Heart left ventricle (tissue), 16 donors: Measurements from ENCODE around the gene ABI1. TPM values are rescaled to one million over a fixed set of nuclear protein-coding genes. Genes with fewer than 3 reads are reported as not detected.

Experiments used
- ATAC-seq, 4 donors: fragments of 200-7000 bp; cut with Tn5 transposase; one replicate each; pipeline ENCODE4 v1.9.1; 2020 to 2022; ENCODE audit warnings: moderate library complexity in 4 of 4, mild to moderate bottlenecking in 3 of 4, moderate number of reproducible peaks in 1 of 4
- DNase-seq, 5 donors: peaks; one replicate each; pipeline ENCODE4 v3.0.0-alpha.2; 2020
- H3K27ac ChIP-seq, 12 donors: fragments of 200-600 bp; sonication (generic) in 4 of 12; one replicate each; pipeline versions ENCODE4 v1.5.0 to v1.8.0; 2016 to 2022; ENCODE audit warnings: mild to moderate bottlenecking in 2 of 12
- H3K27me3 ChIP-seq, 9 donors: fragments of 200-600 bp; sonication (generic) in 2 of 9; one replicate each; pipeline versions ENCODE4 v1.5.1 to v1.8.0; 2016 to 2022; ENCODE audit warnings: mild to moderate bottlenecking in 3 of 9
- H3K36me3 ChIP-seq, 9 donors: fragments of 200-600 bp; sonication (generic) in 2 of 9; one replicate each; pipeline versions ENCODE4 v1.5.0 to v1.8.0; 2018 to 2022; ENCODE audit warnings: mild to moderate bottlenecking in 2 of 9
- H3K4me1 ChIP-seq, 12 donors: fragments of 200-600 bp; sonication (generic) in 4 of 12; one replicate each; pipeline versions ENCODE4 v1.5.0 to v1.8.0; 2016 to 2022; ENCODE audit warnings: mild to moderate bottlenecking in 3 of 12
- H3K4me3 ChIP-seq, 12 donors: fragments of 200-600 bp; sonication (generic) in 4 of 12; one replicate each; pipeline versions ENCODE4 v1.5.0 to v1.8.0; 2017 to 2022; ENCODE audit warnings: mild to moderate bottlenecking in 9 of 12, moderate library complexity in 4 of 12
- H3K9me3 ChIP-seq, 12 donors: fragments of 200-600 bp; sonication (generic) in 4 of 12; one replicate each; pipeline versions ENCODE4 v1.5.0 to v1.8.0; 2016 to 2022; ENCODE audit warnings: mild to moderate bottlenecking in 1 of 12
- POLR2A ChIP-seq, 2 donors: fragments of 450-650 bp; IDR thresholded peaks; one replicate each; pipeline ENCODE4 v1.6.1; 2017; ENCODE audit warnings: antibody characterized with exemption in 2 of 2, mild to moderate bottlenecking in 2 of 2, moderate library complexity in 2 of 2
- WGBS, 4 donors: extraction: QIAGEN DNeasy Blood & Tissue Kit in 2 of 4; methylation state at CpG; one replicate each; pipeline versions ENCODE4 v1.1.5 to v1.1.7; 2013 to 2018; 5-methylcytosine and 5-hydroxymethylcytosine counted together
- intact Hi-C, 10 donors: fragments of 100-400 bp; cut with DNase I; formaldehyde crosslinking; loops; one replicate each; pipeline versions ENCODE4 v1.11.1 to v1.14.2; 2022
- polyA plus RNA-seq, 2 donors: library from polyadenylated mRNA; stranded (reverse); fragments of 200-250 nt; gene quantifications; one replicate each; pipeline ENCODE4 v1.2.3, GENCODE V29; 2013
- total RNA-seq, 9 donors: library from RNA; depleted of rRNA in 2 of 9; stranded (reverse); fragments of >200 nt in 2 of 9; fragmentation: NEBNext Ultra II Directional in 3 of 9; extraction: Animal tissue kit (Norgen Biotek cat#: 25700) in 3 of 9; gene quantifications; one replicate each; pipeline versions ENCODE4 v1.1.0 to v1.2.4, GENCODE V29; 2016 to 2023
- TF ChIP-seq, protein P1 (sequence below), 12 donors: fragments of 200-600 bp; sonication (generic) in 4 of 12; IDR thresholded peaks; one replicate each; pipeline versions ENCODE4 v1.5.0 to v1.8.0; 2018 to 2022; ENCODE audit warnings: antibody characterized with exemption in 12 of 12, mild to moderate bottlenecking in 5 of 12
- donor health status: ischemic (EF 13 %, LVEDD 7.1; RV severe dilation, severe dysfunction).
- donor health status: healthy with polysubstance abuse.
- donor health status: DM: no; HTN: yes; CAD: no.
- donor health status: DM: no; HTN: no; CAD: no.
- donor health status: ischemic (EF 25% LVEDD 6.9; RV normal size, moderate dysfunction).
- donor health status: ischemic (EF 25% LVEDD 5.7; RV mildly dilated, moderate dysfunction).
- donor health status: healthy.
- donor health status: DM: yes; HTN: yes; CAD: no.
- donor health status: ischemic (EF 35%, LVEDD 5.7; RV mildly dilated, moderate dysfunction).
- donor health status: nonischemic (EF 11% LVEDD 7.7; RV severe dilation, severe dysfunction).
- donor health status: DM: yes; HTN: yes; CAD: no.
- donor health status: PGD.
- donor health status: ischemic (EF 29% LVEDD 5.4; RV normal size, mild dysfunction).
- donor health status: nonischemic (EF 23%, LVEDD 6.1; RV moderate dilation, normal function).

The ABI1 gene
- total and polyA plus RNA-seq, 11 donors: 8.5 to 50.0 (median 25.6) TPM

DNA sequence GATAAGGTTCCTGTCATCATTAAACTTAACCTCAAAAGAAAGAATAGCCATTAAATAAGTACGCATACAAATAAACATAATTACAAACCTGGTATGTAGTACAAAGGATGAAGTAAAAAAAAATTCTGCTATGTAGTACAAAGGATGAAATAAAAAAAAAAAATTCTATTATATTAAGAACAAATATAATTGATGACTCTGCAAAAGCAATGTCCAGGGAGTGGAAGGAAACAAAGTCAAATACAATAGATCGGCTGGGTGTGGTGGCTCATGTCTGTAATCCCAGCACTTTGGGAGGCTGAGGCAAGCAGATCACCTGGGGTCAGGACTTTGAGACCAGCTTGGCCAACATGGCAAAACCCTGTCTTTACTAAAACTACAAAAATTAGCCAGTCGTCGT, 56.9 kb downstream of the ABI1 start:
- H3K27ac ChIP-seq: peak overlapping the region in 1 of 12 donors; percentile 18

DNA sequence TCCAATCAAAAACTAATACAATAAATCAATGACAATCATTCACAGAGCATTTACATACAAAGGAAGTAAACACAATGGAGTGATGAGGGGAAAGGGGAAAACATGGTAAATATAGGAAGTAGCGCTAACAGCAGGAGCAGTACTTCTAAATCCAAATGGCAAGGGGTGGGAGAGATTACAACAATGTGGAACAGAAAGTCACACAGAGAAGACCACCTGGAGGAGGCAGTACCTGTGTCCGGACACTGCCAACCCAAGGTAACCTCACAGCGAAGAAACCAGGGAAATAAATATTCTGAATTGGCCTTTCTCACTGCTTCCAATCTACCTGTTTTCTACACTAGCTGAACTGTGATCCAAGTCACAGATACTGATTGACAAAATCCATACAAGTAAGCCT, 58.2 kb downstream of the ABI1 start:
- Histone ChIP-seq H3K36me3 (no peaks in the 10 kb centered on the region), H3K27me3 (no peaks in the 10 kb centered on the region), H3K4me3 (no peak overlapping the region), H3K9me3 (no peaks in the 10 kb centered on the region), H3K4me1 (peaks cover 0 to 65% (median 46%) of the 10 kb centered on the region in 12 donors), H3K27ac (peak overlapping the region in 1 of 12 donors; percentile 12)
- intact Hi-C loops: loop anchor here in 1 of 10 donors (5.0 kb wide), 1 partner anchor 55 kb away; no protein-coding TSS in a partner anchor
- TF ChIP-seq, protein P1, sequence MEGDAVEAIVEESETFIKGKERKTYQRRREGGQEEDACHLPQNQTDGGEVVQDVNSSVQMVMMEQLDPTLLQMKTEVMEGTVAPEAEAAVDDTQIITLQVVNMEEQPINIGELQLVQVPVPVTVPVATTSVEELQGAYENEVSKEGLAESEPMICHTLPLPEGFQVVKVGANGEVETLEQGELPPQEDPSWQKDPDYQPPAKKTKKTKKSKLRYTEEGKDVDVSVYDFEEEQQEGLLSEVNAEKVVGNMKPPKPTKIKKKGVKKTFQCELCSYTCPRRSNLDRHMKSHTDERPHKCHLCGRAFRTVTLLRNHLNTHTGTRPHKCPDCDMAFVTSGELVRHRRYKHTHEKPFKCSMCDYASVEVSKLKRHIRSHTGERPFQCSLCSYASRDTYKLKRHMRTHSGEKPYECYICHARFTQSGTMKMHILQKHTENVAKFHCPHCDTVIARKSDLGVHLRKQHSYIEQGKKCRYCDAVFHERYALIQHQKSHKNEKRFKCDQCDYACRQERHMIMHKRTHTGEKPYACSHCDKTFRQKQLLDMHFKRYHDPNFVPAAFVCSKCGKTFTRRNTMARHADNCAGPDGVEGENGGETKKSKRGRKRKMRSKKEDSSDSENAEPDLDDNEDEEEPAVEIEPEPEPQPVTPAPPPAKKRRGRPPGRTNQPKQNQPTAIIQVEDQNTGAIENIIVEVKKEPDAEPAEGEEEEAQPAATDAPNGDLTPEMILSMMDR (IDR thresholded peaks at IDR 0.05): no peak
- no peak for TF ChIP-seq POLR2A (IDR thresholded peaks at IDR 0.05)
- 95 to 99% (median 97%) methylated on average over 3 of the region's 3 CpGs for WGBS, 4 donors
- DNase-seq (no peak), ATAC-seq (no peak)

More for the DNA sequence above, 56.9 kb downstream of the ABI1 start:
- DNase-seq (no peak), ATAC-seq (no peak)
- WGBS, 4 donors: 82 to 84% (median 83%) methylated on average over 4 of the region's 4 CpGs
- Histone ChIP-seq H3K4me1 (peaks cover 0 to 66% (median 46%) of the 10 kb centered on the region in 12 donors), H3K36me3 (no peaks in the 10 kb centered on the region), H3K27me3 (no peaks in the 10 kb centered on the region), H3K4me3 (no peak overlapping the region), H3K9me3 (no peaks in the 10 kb centered on the region)
- TF ChIP-seq POLR2A (IDR thresholded peaks at IDR 0.05): no peak
- TF ChIP-seq, protein P1 (IDR thresholded peaks at IDR 0.05): no peak
- intact Hi-C loops: loop anchor here in 1 of 10 donors (5.0 kb wide), 1 partner anchor 53 kb away; no protein-coding TSS in a partner anchor

DNA sequence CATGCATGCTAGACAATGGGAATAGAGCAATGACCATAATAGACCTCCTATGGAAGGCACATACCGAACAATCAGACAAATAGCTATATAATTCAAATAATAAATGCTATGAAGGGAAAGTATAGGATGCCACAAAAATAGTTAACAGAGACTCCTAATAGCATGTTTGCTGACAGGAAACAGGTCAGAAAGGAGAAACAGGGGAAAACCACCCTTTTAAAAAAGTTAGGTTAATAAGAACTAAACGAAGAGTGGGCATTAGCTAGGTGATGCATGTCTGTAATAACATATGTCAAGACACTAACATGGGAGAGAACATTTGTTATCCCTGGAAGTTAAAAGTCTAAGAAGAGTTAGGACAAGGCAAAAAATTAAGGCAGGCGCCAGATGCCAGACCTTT, 58.9 kb downstream of the ABI1 start:
- TF ChIP-seq, protein P1 (IDR thresholded peaks at IDR 0.05): no peak
- no peak for TF ChIP-seq POLR2A (IDR thresholded peaks at IDR 0.05)
- Histone ChIP-seq H3K4me1 (peaks cover 0 to 65% (median 46%) of the 10 kb centered on the region in 12 donors), H3K27me3 (no peaks in the 10 kb centered on the region), H3K4me3 (no peak overlapping the region), H3K27ac (no peak overlapping the region), H3K36me3 (no peaks in the 10 kb centered on the region), H3K9me3 (peaks cover 0 to under 1% (median 0%) of the 10 kb centered on the region in 12 donors)
- DNase-seq: no peak
- 76 to 92% (median 88%) methylated on average over 3 of the region's 3 CpGs for WGBS, 4 donors
- intact Hi-C loops: loop anchor here in 1 of 10 donors (5.0 kb wide), 1 partner anchor 55 kb away; no protein-coding TSS in a partner anchor
- no peak for ATAC-seq

DNA sequence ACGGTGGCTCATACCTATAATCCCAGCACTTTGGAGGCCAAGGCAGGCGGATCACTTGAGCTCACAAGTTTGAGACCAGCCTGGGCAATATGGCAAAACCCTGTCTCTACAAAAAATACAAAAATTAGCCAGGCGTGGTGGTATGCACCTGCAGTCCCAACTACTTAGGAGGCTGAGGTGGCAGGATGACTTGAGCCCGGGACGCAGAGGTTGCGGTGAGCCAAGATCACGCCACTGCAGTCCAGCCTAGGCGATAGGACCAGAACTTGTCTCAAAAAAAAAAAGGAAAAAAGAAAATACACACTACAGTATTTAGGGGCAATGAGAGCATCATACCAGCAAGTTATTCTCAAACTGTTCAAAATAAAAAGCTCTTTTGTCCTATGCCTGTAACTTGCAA, 59.5 kb downstream of the ABI1 start:
- Histone ChIP-seq H3K27me3 (no peaks in the 10 kb centered on the region), H3K4me3 (no peak overlapping the region), H3K27ac (no peak overlapping the region), H3K4me1 (peaks cover 0 to 60% (median 45%) of the 10 kb centered on the region in 12 donors), H3K9me3 (peaks cover 0 to 6% (median 0%) of the 10 kb centered on the region in 12 donors), H3K36me3 (no peaks in the 10 kb centered on the region)
- no peak for TF ChIP-seq POLR2A (IDR thresholded peaks at IDR 0.05)
- TF ChIP-seq, protein P1 (IDR thresholded peaks at IDR 0.05): no peak
- no peak for ATAC-seq
- 89 to 98% (median 94%) methylated on average over 8 of the region's 8 CpGs for WGBS, 4 donors
- no peak for DNase-seq
- intact Hi-C loops: loop anchor here in 1 of 10 donors (5.0 kb wide), 1 partner anchor 56 kb away; no protein-coding TSS in a partner anchor
